ENCODE results near the gene RPL29.

RPL29 gene

DNA sequence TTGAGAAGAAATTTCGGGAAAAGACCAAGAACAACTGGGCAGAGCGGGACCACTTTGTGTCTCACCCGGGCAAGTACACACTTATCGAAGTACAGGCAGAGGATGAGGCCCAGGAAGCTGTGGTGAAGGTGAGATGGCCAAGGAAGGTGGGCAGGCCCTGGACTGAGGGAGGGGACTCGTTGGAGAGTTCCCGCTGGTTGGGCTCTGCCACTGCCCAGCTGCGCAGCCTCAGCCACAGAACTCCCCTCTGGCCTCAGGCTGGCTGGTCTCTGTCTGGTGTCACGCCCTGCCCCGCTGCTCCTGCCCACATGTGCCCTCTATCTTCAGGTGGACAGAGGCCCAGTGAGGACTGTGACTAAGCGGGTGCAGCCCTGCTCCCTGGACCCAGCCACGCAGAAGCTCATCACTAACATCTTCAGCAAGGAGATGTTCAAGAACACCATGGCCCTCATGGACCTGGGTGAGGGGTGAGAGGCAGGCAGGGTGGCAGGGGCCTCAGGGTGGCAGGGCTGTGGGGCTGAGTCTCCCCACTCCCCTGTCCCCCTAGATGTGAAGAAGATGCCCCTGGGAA is 51.2 kb downstream of the RPL29 start:
- DNase-seq: no peak

Data from activated CD4-positive, alpha-beta T cell treated with anti-CD3 and anti-CD28 coated beads, Interleukin-2, amount 50 U/mL, for 4 hours (primary cell).